H1 (cell line): ENCODE data around the gene TBC1D32. TPM values are rescaled to one million over a fixed set of nuclear protein-coding genes. Genes with fewer than 3 reads are reported as not detected.

Experiments used
- CHD7 ChIP-seq: fragments of 300-600 bp; sonication (generic); IDR thresholded peaks from 2 replicates; pipeline ENCODE4 v1.7.1; 2012; ENCODE audit warnings: low read length, moderate library complexity, mild to moderate bottlenecking, inconsistent platforms; ENCODE audit not compliant: insufficient replicate concordance
- EZH2 ChIP-seq: fragments of 200-600 bp; sonication (generic); IDR thresholded peaks from 2 replicates; pipeline ENCODE4 v1.7.1; 2012; ENCODE audit warnings: low read depth, mild to moderate bottlenecking, moderate library complexity, low read length, inconsistent platforms; ENCODE audit not compliant: severe bottlenecking
- MAFK ChIP-seq: IDR thresholded peaks from 2 replicates; pipeline ENCODE4 v1.6.1; 2012; ENCODE audit warnings: low read depth, mild to moderate bottlenecking, improper control_type of control experiment, low read length
- polyA plus RNA-seq, 7 experiments: library from polyadenylated mRNA; depleted of rRNA in 3 of 7; stranded (reverse) in 5 of 7; unstranded in 2 of 7; fragments of >200 nt in 5 of 7; fragments of 200-250 nt in 2 of 7; gene quantifications; 1 replicate in 5 of 7; 2 replicates in 1 of 7; 4 replicates in 1 of 7; pipeline versions ENCODE4 v1.2.1 to v1.2.3, GENCODE V29; 2011 to 2013; ENCODE audit warnings: missing spikeins in 2 of 7, mixed read lengths in 2 of 7
- total RNA-seq: library from RNA; stranded (reverse); fragmentation: NEBNext Ultra II Directional; extraction: Animal tissue kit (Norgen Biotek cat#: 25700); gene quantifications from 2 replicates; pipeline ENCODE4 v1.2.1, GENCODE V29; 2021

Gene TBC1D32
- total and polyA plus RNA-seq, 2 of the 8 experiments (the other 6 are each of a cell fraction or from before 2014, with no cell fraction given): 5.3 to 7.1 TPM

GRCh38 chr6:121334299-121335086 is at the start of gene TBC1D32 (continued):
- no peak for TF ChIP-seq CHD7
- TF ChIP-seq EZH2: no peak
- no peak for TF ChIP-seq MAFK
